HUDEP-2 (cell line): ENCODE data around the gene ZBTB2.

Experiments
- DNase-seq, 76 experiments: peaks; one replicate each; lab custom pipeline; 2025; ENCODE audit not compliant: unreplicated experiment in 76 of 76; lab: John Stamatoyannopoulos, UW

Gene ZBTB2

GRCh38 chr6:151391471-151392413, at the start of gene ZBTB2:
Gene ZBTB2 (minus strand): TSS chr6:151391559. CDS start chr6:151373637, 17,922 bp downstream.
- peak in 69 of 76 experiments; percentile 18 to 83 (median 54) for DNase-seq

DNA sequence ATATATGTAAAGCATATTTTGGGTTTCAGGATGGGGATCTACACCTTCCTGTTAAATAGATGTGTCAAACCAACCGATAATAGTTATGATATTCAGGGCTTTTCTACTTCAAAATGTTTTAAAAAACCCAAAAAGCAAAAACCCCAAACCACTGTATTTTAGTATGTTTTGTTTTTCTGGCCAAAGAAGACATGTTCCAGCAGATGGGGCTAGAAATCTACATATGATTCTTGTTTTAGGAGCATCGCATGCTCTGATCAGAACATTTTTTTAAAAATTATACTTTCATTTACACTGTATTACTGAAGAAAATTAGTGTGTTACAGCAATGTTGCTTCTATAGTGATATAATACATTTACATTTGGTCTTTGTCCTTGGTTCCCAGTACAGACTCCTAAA, 49.6 kb upstream of the ZBTB2 start:
- peak in 1 of 76 experiments; percentile 2 for DNase-seq

DNA sequence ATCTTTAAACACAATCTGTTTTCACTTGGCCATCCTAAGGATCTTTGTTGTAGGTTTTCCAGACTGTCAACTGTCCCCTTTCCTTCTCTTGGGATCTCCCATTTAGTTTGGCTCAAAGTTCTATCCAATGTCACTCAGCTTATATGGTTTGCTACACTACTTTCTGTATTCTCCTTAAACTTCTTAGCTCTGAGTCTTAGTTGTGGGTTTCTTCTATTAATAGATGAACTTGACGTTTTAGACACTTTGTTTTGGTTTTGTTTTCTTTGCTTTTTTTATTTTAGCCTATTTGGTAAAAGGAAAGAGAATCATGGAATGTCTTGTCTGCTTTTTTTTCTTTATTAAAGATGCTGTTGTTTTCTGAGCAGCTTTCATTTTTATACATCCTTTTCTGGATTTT, 49.1 kb upstream of the ZBTB2 start:
- DNase-seq: no peak

GRCh38 chr6:151437401-151437800, 46.0 kb upstream of the ZBTB2 start:
- no peak for DNase-seq

- DNase-seq: no peak
Measured at GRCh38 chr6:151436802-151437201, 45.4 kb upstream of the ZBTB2 start.

- no peak for DNase-seq
Measured at GRCh38 chr6:151436300-151436699, 44.9 kb upstream of the ZBTB2 start.

- DNase-seq: no peak
Measured at GRCh38 chr6:151434369-151434768, 43.0 kb upstream of the ZBTB2 start.

DNA sequence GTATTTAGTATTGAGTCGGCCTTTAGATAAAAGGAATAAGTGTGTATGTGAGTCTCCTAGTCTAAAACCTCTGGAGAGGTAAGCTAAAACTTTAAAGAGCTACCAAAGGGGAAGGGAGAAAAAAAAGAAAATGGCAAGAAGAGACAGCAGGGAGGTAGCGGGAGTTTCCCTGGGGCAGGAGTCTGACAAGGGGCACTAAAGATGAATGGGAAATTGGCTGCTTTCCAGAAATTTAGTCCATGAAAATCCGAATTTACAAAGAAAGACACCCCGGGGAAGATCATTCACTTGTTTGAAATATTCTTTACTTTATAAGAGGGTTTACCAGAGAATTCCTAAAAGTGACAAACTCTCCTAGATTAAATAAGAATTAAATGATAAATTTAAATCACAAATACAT, 41.3 kb upstream of the ZBTB2 start:
- no peak for DNase-seq

DNA sequence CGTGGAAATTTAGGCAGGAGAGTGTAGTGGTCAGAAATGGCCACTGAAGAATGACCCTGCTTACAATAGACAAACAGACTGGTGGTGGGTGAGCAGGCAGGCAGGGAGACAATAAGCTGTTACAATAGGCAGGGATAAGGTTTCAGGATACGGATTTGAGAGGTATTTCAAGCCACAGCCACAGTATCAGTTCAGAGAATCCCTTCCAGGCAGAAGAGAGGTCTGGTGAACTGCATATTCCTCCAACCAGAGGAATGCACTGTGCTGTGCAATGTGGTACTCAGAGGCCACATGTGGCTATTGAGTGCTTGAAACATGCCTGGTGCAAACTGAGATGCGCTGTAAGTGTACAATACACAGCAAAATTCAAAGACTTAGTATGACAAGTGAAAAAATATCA, 40.0 kb upstream of the ZBTB2 start:
- DNase-seq: no peak

GRCh38 chr6:151430886-151431285, 39.5 kb upstream of the ZBTB2 start:
- DNase-seq: peak in 1 of 76 experiments; percentile 7

- no peak for DNase-seq
Measured at GRCh38 chr6:151428093-151428735, 36.9 kb upstream of the ZBTB2 start.

DNA sequence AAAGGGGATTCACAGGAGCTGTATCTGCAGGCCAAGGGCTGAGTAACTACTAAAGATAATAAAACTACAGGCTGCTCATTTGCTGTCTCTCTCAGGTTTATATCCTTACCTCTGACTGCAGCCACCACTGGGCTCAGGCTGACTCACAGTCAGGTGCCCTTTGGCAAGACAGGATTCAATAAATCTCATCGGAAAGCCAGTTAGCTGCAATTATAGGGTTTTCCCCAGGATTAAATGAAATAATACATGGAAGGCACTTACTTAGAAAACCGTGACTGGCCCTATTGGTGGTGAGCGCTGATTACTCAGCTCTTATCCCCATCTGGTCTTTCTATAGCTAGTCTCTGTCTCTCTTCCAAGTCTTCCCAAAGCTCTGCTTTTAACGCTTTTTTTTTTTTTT, 34.2 kb upstream of the ZBTB2 start:
- no peak for DNase-seq

GRCh38 chr6:151422981-151423380, 31.6 kb upstream of the ZBTB2 start:
- no peak for DNase-seq

DNA sequence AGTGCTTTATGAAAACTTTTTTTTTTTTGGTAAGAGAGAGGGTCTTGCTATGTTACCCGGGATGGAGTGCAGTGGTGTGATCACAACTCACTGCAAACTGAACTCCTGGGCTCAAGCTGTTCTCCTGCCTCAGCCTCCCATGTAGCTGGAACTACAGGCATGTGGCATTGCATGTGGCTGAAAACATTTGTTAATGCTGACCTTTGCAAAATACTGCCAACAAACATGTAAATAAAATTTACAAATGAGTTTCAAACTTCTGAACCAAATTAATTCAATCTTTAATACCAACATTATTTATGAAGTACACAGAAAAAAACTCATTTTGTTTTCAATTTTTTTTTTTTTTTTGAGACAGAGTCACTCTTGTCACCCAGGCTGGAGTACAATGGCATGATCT, 26.1 kb upstream of the ZBTB2 start:
- no peak for DNase-seq

- no peak for DNase-seq
Measured at GRCh38 chr6:151414641-151415260, 23.4 kb upstream of the ZBTB2 start.

DNA sequence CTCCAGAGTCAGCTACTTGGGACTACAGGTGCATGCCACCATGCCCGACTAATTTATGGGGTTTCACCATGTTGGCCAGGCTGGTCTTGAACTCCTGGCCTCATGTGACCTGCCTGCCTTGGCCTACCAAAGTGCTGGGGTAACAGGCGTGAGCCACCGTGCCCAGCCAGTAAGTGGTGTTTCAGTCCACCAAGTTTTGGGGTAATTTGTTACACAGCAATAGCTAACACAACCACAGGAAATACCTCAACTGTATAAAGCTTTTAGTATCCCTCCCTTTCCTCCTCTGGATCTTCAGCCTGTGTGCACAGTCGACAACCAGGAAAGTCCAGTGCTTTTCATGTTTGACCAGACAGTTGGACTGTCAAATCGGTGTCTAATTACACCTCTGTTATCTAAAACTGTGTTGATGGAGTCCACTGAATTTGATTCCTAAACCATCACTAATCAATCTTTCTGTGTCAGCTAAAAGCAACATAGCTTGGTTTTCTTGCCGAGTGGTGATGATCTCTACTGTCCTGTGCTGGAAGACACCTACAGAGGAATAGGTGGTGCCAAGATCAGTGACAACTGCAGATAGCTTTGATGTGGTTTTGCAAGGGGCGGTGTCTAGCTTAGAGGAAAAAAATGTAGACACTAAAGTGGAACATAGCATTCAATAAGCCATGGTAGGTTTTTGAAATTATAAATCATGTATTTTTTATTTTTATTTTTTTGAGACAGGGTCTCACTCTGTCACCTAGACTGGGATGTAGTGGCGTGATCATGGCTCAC, 22.2 kb upstream of the ZBTB2 start:
- DNase-seq: no peak

- DNase-seq: no peak
Measured at GRCh38 chr6:151412909-151413308, 21.6 kb upstream of the ZBTB2 start.

DNA sequence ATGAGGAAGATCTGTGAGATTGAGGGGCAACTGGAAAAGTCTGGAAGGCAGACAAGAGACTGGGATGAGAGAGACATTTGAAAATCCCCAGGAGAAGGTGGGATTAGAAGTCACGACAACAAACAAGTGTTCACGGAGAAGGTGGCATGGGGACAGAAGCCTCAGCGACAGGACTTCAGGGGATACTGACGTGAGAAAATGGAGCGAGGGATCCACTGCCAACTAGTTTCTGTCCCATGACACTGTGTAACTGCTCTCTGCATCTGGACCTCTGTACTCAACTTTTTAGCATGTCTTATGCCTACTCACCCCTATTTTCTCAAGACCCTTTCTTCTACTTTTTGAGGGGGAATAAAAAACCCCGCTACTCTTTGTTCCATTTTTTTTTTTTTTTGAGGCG, 18.3 kb upstream of the ZBTB2 start:
- no peak for DNase-seq

DNA sequence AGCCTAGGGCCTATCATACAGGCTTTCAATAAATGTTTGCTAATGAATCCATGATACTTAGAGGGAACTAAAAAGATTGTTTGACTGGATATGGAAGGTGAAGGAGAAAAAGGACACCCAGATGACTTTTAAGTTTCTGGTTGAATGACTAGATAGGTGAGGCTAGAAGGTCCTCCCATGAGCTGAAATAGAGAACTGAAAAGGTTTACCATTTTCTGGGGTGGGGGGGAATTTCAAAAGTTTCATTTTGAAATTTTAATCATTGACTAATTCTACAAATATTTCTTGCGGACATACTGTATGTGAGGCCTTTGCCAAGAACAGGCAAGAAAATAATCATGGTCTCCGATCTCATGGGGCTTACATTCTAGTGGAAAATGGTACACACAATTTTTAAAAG, 17.9 kb upstream of the ZBTB2 start:
- DNase-seq: no peak

- no peak for DNase-seq
Measured at GRCh38 chr6:151408858-151409257, 17.5 kb upstream of the ZBTB2 start.

DNA sequence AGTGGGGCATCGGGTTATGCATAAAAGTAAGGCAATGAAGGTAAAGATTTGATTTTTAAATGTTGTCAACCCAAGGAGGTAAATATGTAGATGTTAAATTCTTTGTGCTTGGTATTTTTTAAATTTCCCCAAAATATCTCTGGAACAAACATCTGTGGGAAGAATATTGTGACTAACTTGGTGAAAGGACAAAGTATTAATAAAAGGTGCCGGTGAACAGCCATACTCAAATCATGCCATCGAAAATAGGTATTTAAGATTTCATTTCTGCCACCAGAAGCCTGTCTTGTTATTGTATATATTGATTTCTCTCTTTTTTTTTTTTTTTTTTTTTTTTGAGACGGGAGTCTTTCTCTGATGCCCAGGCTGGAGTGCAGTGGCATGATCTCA, 12.6 kb upstream of the ZBTB2 start:
- no peak for DNase-seq
